Glomerular endothelial cell (primary cell): ENCODE data around the gene KCNJ12. TPM values are rescaled to one million over a fixed set of nuclear protein-coding genes. Genes with fewer than 3 reads are reported as not detected.
"Not testable (repeated sequence)": the region's sequence is repeated elsewhere in the genome, so short reads cannot be mapped to it uniquely, and the experiment has no call there.

Experiments used
- DNase-seq: peaks from one replicate; pipeline ENCODE4 v3.0.0-alpha.2; 2011; ENCODE audit warnings: low read depth, low spot score; ENCODE audit errors: extremely low read depth
- total RNA-seq: library from RNA; depleted of rRNA; stranded (reverse); fragments of >200 nt; gene quantifications from 2 replicates; pipeline ENCODE4 v1.2.3, GENCODE V29; 2015

The KCNJ12 gene
- total RNA-seq, 1 donor from 2014 or later, result 0.58 TPM

- DNase-seq, result no peak
These were observed 5.0 kb downstream of the KCNJ12 start for GRCh38 chr17:21381076-21381706.

GRCh38 chr17:21382560-21383495, 6.7 kb downstream of the KCNJ12 start:
- DNase-seq, result no peak

- no peak for DNase-seq
These were observed 9.2 kb downstream of the KCNJ12 start for GRCh38 chr17:21385281-21385845.

DNA sequence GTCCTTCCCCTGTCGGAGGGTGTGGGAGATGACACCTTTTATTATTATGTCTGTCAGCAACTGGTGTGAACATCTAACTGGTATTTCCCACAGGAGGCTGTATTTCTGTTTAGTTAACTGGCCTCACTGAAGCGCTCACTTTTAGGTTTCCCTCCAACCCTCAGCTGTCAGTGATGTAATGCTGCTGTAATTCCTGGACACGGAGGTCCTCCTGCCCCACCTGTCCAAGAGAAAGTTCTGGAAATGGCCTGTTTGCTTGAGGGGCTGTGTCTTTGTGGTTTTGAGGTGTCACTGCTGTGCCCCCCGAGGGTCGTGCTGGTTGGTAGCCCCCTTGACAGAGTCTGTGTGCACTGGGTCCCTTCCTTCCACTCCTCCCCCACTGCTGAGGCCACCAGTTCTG, 11.5 kb downstream of the KCNJ12 start:
- no peak for DNase-seq

GRCh38 chr17:21388066-21388465, 11.9 kb downstream of the KCNJ12 start:
- no peak for DNase-seq

DNA sequence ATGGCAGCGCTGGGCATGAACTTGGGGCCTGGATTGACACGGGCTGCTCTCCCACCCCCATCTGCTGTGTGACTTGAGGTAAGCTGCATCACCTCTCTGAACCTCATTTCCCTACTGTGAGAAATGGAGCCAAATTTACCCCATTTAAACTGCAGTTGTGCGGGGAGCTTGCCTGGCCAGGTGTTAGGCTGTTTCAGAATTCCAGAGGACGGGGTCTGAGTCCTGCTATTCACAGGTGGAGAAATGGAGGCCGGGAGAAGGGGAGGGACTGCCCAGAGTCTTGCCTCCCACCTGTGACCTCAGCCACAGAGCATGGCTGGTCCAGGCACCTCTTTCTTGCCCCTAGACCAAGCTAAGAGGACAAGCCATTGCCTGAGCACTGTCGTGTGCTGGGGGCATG, 12.8 kb downstream of the KCNJ12 start:
- no peak for DNase-seq

- no peak for DNase-seq
These were observed 13.2 kb downstream of the KCNJ12 start for GRCh38 chr17:21389394-21389793.

DNA sequence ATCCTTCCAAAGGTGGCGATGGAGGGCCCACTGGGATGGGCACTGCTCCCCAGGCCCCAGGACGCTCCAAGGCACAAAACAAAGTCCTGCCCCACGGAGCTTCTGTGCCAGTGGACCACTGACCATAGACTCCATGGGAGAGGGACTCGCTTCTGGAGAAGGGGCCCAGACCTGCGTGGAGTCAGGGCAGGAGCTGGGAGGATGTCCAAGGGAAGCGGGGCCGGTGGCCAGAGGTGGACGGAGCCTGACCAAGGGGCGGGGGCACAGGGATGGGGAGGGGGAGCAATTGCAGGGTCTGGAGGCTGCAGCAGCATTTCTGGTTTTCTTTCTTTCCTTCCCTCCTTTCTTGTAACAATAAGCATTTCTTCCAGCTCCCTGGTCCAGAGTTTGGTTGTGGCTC, 14.1 kb downstream of the KCNJ12 start:
- no peak for DNase-seq

DNA sequence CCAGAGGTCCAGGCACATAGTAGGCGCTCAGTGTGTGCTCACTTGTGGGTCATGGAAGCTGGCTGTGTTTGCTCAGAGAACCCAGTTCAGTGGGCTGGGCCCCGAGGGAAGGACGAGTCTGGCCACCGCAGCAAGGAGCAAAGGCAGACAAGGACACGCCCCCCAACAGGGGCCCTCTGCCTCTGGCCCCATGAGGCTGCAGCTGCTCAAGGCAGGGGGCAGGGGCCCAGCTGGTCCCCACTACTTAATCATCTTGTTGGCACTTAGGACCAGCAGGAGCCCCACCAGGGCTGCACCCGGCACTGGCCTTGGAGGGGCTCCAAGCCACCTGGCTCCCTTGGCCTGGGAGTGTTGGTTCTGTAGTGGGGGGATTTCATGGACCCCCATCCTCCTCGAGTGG, 16.1 kb downstream of the KCNJ12 start:
- DNase-seq, result no peak

DNA sequence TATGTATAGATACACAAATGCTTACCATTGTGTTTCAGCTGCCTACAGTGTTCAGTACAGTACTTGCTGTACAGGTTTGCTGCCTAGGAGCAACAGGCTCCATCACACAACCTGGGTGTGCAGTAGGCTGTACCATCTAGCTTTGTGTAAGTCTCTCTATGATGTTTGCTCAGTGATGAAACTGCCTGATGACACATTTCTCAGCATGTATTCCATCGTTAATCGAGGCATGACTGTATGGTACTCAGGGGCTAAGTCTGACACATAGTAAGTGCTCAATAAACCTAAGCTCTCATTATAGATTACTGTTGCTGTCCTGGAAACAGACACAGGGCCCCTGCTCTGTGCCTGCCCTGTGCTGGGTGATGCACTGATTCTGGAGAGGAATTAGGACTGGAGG, 18.1 kb downstream of the KCNJ12 start:
- no peak for DNase-seq

GRCh38 chr17:21395764-21396163, 19.6 kb downstream of the KCNJ12 start:
- no peak for DNase-seq

DNA sequence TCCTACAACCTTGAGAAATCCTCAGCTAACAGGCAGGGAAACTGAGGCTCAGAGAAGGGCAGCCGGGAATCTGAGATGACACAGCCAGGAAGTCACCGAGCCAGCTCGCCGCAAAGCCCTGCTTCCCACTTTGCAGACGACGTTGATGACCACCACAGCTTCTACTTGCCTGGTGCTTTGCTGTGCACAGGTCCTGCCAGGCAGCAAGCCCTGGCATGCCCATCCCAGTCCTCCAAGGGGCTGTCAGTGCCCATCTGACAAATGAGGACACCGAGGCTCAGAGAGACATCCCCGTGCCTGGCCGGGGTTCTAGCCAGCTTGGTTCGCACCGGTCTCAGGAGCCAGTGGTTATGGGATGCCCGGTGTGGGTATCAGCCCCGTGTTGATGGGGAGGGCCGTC, 20.1 kb downstream of the KCNJ12 start:
- no peak for DNase-seq

DNA sequence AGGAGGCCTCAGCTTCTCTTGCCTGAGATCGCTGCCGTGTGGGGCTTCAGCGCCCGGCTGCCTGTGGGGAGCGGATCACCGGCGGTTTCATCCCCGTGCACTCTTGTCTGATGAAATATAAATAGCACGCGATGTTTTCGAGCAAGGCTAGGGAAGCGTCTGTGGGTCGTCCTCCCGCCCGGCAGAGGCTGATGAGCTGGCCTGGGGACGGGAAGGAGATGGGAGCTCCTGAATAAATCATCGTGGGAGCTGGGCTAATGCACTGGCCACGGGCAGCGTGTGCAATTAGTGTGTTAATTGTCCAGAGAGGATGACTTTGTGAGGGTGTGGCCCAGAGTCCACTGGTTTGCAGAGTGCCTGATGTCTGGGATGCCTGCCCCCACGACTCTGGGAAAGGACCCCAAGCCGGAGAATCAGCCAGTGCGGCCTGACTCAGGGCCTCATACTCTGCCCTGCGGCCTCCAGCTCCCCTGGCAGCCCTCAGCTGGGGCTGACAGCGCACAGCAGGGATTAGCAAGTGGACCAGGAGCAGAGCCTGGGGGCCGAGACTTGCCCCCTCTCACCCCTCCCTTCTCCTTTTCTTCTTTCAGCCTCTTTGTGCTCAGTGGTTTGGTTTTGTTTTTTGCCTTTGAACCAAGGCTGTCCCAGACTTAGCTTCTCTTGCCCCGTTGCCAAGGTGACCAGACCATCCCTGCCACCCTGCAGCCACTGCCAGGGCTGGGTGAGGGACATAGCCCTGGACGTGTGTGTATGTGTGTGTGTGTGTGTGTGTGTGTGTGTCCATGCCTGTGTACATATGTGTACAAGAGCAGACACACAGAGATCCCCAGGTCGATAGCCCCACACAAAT, 21.4 kb downstream of the KCNJ12 start:
- DNase-seq, result no peak

DNA sequence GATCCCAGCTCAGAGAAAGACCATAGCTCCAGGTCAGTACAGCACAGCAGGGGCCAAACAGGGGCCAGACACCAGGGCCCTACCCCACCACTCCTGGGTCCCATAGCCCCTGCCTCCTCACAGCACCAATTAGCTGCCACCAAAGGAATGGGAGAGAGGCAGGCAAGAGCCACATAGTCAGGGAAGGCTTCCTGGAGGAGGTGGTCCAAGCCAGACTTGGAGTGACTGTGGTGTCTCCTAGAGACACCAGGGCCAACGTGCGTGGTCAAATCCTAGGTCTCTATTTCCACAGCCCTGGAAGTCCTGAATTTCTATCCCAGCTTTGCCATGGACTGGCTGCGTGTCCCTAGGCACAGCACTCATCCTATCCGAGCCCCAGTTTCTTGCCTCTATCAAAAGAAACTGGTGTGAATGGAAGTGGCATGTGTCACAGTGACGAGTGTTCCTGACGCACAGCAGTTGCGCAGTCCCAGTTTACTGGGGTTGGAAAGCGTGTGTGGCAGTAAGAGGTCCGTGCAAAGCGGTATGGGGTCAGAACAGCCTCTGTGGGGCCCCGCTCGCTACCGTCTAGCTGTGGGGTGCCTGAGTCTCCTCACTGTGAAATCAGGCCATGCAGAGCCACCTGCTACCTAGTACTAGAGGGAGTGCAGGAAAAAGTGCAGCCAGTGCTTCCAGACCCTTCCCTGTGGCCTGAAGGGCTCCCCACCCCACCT, 23.5 kb downstream of the KCNJ12 start:
- DNase-seq, result no peak

DNA sequence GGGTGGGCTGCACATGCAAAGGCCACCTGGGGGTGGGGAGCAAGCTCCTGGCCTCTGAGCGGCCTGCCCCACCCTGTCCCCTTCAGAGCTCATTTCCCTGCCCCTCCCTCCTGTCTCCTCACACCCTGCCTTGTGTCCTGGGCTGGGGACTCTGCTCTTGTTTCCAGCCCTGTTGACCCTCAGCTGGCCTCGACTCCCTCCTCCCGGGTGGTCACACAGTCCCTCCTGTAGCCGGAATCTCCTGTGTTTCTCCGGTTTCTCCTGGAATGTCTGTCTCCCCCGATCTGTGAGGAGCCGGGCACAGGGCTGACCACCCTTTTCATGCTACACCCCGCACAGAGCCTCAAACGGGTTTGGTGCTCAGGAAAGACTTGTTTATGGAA, 24.0 kb downstream of the KCNJ12 start:
- DNase-seq, result not testable (repeated sequence)

GRCh38 chr17:21400816-21401593, 24.8 kb downstream of the KCNJ12 start:
- no peak for DNase-seq

DNA sequence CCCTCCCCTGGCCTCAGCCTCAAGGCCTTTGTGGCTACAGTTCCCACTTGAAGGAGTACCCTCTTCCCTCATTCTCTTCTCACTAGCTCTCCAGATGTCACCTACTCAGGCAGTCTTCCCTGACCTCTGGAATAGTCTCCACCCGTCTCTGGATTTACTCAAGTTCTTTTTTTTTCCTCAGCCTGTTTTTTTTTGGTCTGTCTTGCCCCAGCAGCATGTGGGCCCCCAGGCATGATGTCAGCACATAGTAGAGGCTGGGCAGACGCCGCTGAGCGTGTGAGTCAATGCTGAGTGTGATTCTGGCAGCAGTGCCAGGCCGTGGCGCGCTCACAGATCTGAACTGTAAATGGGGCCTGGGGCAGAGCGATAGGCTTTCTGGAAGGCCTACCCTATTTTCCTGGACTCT, 26.0 kb downstream of the KCNJ12 start:
- peak; percentile 9 for DNase-seq

- DNase-seq, result not testable (repeated sequence)
These were observed 26.8 kb downstream of the KCNJ12 start for GRCh38 chr17:21402926-21403325.

DNA sequence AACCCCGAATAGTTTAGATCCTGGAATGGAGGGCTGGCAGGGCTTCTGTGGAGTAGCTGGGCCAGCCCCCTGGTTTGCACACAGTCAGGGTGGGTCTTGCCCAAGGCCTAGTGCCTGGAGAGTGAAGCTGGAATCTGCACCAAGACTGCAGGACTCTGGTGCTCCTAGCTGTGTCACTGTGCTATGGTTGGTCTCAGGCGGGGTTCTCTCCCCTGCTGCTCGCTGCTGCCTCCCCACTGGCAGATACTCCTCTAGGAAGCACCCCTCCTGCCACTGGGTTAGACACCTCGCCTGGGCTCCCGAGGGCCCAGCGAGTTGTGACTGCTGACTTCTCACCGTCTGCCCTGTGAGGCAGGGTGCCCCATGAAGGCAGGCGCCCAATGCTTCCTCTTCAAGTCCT, 27.9 kb downstream of the KCNJ12 start:
- not testable (repeated sequence) for DNase-seq
